WI38 (cell line): ENCODE results near the gene SLC6A9.
A peak's percentile ranks its signal among the peaks of the same experiment; 100 is the strongest.

Experiments used
- H3K4me3 ChIP-seq: 2 replicates; pipeline ENCODE4 v1.5.1; 2011; ENCODE audit warnings: low read depth, mild to moderate bottlenecking, control low read depth, low read length
- TF ChIP-seq, protein P1 (sequence below): IDR thresholded peaks from 2 replicates; pipeline ENCODE4 v1.5.1; 2012; ENCODE audit warnings: low read depth, mild to moderate bottlenecking, control low read depth, low read length

SLC6A9 gene

DNA sequence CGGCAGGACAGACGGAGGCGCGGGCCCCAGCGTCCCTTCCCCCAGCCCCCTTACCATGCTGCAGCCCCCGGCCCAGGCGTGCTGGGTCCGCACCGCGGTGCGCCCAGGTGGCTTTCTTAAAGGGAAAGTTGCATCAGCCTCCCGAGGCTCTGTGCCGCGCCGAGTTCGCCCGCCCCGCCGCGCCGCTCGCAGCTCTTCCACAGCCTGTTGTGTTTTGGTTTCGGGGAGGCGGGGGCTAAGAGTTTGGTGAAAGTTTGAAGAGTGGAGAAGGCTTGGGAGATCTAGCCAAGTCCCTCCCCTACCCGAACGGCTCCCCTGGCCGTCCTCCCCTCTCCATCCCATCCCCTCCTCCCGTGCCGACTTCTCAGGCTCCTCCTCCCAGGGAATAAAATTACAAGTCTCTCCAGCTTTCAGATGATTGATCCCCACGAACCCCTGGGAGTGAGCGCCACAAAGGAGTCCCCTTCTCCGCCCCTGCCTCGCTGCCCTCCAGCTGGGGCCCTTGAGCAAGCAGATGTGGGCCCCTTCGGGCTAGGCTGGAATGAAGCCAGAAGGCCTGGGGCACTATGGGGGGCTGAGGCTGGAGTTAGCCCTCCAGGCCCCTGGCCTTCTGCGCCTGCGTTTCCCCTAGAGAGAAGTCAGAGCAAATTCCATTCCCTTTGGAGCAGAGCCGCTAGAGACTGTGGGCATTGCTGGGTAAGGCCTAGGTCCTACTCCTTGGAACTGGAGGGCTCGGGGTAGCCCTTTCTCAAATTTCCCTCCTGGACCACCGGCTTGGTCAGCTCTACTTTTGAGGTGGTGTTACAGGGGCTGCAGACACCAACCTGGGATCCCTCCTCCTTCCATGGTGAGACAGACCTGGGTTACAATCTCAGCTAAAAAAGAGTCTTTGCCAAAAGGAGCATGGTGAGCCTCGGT is at the start of gene SLC6A9:
Gene SLC6A9 (minus strand): TSS at position 211 of the 918 bp plus-strand sequence. CDS start 7,185 bp downstream, outside the sequence.
- H3K4me3 ChIP-seq, result peak within 1 kb of the TSS; percentile 83
- TF ChIP-seq, protein P1, sequence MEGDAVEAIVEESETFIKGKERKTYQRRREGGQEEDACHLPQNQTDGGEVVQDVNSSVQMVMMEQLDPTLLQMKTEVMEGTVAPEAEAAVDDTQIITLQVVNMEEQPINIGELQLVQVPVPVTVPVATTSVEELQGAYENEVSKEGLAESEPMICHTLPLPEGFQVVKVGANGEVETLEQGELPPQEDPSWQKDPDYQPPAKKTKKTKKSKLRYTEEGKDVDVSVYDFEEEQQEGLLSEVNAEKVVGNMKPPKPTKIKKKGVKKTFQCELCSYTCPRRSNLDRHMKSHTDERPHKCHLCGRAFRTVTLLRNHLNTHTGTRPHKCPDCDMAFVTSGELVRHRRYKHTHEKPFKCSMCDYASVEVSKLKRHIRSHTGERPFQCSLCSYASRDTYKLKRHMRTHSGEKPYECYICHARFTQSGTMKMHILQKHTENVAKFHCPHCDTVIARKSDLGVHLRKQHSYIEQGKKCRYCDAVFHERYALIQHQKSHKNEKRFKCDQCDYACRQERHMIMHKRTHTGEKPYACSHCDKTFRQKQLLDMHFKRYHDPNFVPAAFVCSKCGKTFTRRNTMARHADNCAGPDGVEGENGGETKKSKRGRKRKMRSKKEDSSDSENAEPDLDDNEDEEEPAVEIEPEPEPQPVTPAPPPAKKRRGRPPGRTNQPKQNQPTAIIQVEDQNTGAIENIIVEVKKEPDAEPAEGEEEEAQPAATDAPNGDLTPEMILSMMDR, result no peak

DNA sequence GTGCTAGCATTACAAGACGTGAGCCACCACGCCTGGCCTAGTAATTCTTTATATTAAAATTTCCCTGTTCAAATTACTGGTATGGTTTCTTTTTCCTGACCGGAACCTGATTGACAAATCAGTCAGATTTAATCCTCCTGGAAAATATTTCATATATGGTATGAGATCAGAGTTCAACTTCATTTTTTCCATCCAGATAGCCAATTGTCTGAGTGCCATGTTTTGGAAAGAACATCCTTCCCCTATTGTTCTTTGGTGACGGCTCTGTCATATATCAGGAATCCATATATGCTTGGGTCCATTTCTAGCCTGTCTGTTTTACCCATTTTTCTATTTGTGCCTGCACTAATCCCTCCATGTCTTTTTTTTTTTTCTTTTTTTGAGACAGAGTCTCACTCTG is 48.3 kb upstream of the SLC6A9 start:
- H3K4me3 ChIP-seq, result no peak overlapping the region
- TF ChIP-seq, protein P1, result no peak

DNA sequence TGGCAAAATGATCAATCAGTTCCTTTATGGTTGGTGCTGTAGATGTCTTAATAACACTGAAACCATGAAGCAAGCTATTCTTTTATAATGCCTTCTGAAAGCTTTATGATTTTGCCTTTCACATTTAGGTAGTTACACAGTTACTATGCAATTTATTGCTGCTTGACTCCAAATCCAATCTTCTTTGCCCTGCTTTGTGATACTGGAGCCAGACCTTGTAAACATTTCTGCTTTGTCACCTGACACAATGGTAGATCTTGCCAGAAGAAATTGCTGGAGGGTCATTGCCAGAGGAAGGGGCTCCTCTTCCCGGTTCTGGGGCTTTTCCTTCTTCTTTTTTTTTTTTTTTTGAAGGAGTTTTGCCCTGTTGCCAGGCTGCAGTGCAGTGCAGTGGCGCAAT is 46.8 kb upstream of the SLC6A9 start:
- TF ChIP-seq, protein P1, result no peak
- H3K4me3 ChIP-seq, result no peak overlapping the region

DNA sequence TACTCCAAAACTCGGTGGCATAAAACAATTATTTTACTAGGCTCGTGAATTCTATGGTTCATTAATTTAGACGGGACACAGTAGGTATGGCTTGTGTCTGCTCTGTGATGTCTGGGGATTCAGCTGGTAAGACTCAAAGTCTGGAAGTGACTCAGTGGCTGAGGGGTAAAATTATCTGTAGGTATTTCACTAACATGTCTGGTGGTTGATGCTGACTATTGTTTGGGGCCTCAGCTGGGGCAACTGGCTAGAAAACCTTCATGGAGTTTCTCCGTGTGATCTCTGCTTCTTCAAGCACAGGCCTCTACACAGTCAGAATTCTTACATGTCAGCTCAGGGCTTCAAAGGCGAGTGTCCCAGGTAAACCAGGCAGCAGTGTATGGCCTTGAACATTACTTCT is 46.2 kb upstream of the SLC6A9 start:
- no peak overlapping the region for H3K4me3 ChIP-seq
- TF ChIP-seq, protein P1, result no peak

DNA sequence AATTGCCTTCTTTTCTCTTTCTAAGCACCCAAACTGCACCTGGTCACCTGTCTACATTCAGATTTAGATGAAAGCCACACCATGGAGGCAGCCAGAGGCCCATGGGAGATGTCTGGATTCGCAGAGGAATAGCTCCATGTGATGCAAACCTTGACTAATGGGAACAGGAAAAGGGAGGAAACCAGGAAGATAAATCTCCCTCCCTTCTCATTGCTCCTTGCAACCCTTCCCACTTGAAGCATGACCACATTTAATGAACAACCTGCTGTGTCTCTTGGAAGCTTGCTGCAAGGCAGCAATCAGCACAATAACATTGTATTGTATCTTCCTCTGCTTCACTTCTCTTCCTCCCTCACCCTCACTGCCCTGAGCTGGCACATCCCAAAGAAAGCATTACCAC is 44.8 kb upstream of the SLC6A9 start:
- no peak overlapping the region for H3K4me3 ChIP-seq
- TF ChIP-seq, protein P1, result no peak

DNA sequence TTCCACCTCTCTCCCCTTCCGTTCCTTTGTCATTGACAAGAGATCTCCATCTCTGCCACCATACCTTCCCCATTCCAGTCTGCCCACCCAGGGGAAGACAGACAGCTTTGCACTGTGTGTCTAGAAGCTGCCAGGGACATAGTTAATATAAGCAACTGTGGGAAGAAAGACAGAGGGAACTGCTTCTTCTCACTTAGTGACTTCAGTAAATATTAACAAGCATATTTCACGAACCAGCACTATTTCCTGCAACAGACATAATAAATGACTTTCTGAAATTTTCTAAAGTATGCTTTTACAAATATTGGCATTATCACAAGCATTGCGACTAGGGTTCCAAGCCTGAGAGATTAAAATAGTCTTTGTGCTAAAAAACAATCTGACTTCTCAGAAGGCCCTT is 43.2 kb upstream of the SLC6A9 start:
- no peak overlapping the region for H3K4me3 ChIP-seq
- TF ChIP-seq, protein P1, result no peak

DNA sequence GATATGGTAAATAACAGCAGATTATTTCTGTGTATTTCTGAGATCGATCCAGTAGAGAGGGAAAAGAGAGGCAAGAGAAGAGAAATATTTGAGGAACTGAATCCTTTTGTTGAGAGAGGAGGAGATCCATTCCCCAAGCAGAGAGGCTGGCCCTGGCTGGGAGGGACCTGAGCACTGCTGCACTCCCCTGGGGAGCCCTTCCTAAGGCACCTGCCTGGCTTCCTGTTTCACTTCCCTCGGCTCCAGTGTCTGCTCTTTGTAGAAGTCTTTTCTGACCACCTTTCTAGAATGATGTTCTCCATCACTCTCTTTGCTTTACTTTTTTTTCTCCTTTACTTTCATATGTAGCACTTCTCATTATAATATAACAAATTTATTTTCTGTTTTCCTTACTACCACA is 42.3 kb upstream of the SLC6A9 start:
- TF ChIP-seq, protein P1, result no peak
- no peak overlapping the region for H3K4me3 ChIP-seq
